Thyroid gland (tissue), 4 donors: ENCODE results near the gene DGCR8.

Source experiments
- CTCF ChIP-seq, 6 experiments: fragments of 200-600 bp in 3 of 6; fragments of 450-650 bp in 3 of 6; sonication (generic) in 3 of 6; IDR thresholded peaks; one replicate each; pipeline ENCODE4 v1.5.1; 2016 to 2019; ENCODE audit warnings: antibody characterized with exemption in 6 of 6, mild to moderate bottlenecking in 2 of 6, inconsistent platforms in 1 of 6, moderate library complexity in 1 of 6
- POLR2A ChIP-seq, 2 donors: fragments of 450-650 bp; IDR thresholded peaks; one replicate each; pipeline ENCODE4 v1.6.1; 2017; ENCODE audit warnings: antibody characterized with exemption in 2 of 2, mild to moderate bottlenecking in 2 of 2, moderate library complexity in 1 of 2

GRCh38 chr22:20036084-20036482, 44.0 kb upstream of the DGCR8 start:
- TF ChIP-seq POLR2A (IDR thresholded peaks at IDR 0.05) = no peak
- TF ChIP-seq CTCF (IDR thresholded peaks at IDR 0.05) = no peak
